Adipose tissue (tissue), 3 donors: ENCODE results near the gene CCDC63. TPM values are rescaled to one million over a fixed set of nuclear protein-coding genes. Genes with fewer than 3 reads are reported as not detected.

Experiments
- H3K27ac ChIP-seq: one replicate; pipeline ENCODE4 v1.5.1; 2013; ENCODE audit warnings: low read depth, low read length
- WGBS, 3 donors: extraction: QIAGEN DNeasy Blood & Tissue Kit; methylation state at CpG; one replicate each; pipeline ENCODE4 v1.1.7; 2013; 5-methylcytosine and 5-hydroxymethylcytosine counted together
- polyA plus RNA-seq, 3 donors: library from polyadenylated mRNA; stranded (reverse); fragments of 200-250 nt; gene quantifications; one replicate each; pipeline ENCODE4 v1.2.3, GENCODE V29; 2013
- donor health status: healthy with polysubstance abuse.
- donor health status: Bipolar disorder and iron deficiency.
- donor health status: healthy.

Gene CCDC63
- polyA plus RNA-seq, 3 donors, result not detected

DNA sequence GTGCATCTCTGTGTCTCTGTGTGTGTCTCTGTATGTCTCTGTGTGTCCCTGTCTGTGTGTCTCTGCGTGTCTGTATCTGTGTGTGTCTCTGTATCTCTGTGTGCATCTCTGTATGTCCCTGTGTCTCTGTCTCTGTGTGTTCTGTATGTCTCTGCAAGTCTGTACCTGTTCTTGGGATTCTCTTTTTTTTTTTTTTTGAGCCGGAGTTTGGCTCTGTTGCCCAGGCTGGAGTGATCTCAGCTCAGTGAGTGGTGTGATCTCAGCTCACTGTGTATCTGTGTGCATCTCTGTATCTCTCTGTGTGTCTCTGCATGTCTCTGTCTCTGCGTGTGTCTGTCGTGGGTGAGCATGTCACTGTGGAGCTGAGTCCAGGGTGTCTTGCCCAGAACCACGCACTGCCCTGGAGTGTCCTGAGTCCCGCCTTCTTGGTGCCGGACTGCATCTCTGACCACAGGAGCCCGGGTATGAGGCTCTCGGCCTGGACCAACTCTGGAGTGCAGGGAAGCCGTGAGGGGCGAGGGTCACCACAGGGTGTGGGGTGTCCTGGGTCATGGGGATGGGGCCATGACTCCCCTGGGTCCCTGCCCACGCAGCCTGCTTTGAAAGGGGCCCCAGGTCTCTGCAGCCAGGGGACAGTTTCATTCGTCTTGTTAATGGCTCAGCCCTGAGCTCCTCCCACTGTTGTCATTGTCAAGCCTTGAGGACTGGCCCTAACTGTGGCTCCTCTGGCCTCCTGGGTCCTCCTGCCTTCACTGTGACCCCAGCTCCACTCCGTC, 61.8 kb downstream of the CCDC63 start:
- no peak overlapping the region for H3K27ac ChIP-seq
- WGBS, 3 donors, result 57 to 76% (median 68%) methylated on average over 14 of the region's 14 CpGs

DNA sequence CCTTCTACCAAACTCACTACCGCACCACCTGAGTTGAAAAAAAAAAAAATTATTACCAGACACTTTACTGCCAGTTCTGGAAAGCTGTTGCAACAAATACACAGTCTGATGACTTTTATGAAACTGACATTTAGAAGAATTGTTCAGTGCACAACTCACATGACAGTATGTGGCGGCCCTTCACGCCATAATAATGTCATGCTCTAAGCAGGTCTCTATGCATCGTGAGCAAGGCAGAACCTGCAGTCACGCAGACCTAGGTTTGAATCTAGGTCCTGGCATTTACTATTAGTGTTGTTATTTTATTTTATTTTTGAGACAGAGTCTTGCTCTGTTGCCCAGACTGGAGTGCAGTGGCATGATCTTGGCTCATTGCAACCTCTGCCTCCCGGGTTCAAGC, 65.5 kb downstream of the CCDC63 start:
- WGBS, 3 donors, result 80 to 87% (median 84%) methylated on average over 6 of the region's 6 CpGs
- H3K27ac ChIP-seq, result no peak overlapping the region

DNA sequence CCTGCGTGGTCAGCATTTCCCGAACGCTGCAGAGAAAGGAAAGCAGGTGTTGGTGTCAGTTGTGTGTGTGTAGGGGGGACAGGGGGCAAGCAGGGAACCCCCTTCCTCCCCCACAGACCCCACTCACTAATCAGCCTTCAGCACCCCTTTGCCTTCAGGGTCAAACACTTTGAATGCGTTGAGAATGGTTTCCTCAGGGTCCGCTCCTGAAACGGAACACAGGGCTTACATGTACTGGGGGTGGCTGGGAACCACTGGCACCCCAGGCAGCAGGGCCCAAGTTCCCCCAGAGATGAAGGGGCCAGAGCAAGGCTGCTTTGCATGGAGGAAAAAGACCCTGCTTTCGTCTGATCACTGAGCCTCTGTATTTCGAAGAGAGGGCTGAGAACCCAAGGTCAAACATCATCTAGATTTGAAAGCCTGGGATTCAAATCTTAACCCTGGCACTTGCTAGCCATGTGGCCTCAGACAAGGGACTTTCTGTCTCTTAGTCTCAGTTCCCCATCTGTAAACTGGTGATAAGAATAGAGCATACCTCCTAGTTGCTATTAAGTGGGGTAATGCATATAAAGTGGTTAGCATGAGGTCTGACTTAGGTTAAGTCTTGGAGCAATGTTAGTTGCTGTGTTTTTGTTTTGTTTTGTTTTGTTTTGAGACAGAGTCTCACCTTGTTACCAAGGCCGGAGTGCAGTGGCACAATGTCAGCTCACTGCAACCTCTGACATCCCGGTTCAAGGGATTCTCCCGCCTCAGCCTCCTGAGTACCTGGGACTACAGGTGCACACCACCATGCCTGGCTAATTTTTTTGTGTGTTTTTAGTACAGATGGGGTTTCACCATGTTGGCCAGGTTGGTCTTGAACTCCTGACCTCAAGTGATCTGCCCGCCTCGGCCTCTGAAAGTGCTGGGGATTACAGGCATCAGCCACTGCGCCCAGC, 66.6 kb downstream of the CCDC63 start:
- 76 to 87% (median 84%) methylated on average over 14 of the region's 14 CpGs for WGBS, 3 donors
- H3K27ac ChIP-seq, result no peak overlapping the region

DNA sequence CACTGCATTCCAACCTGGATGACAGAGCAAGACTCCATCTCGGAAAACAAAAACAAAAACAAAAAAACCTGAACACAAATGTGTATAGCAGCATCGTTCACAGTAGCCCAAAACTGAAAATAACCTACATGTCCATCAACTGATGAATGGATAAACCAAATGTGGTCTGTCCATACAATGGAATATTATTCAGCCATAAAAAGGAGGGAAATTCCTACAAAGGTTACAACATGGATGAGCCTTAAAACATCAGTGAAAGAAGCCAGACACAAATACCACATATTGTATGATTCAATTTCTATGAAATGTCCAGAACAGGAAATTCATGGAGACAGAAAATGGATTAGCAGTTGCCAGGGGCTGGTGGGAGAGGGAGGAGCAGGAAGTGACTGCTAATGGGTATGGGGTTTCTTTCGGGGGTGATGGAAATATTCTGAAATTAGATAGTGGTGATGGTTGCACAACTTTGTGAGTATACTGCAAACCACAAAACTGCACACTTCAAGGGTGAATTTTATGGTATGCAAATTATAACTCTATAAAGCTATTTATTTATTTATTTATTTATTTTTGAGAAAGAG, 69.6 kb downstream of the CCDC63 start:
- WGBS, 3 donors, result 67 to 76% (median 71%) methylated on average over 3 of the region's 3 CpGs
- no peak overlapping the region for H3K27ac ChIP-seq

DNA sequence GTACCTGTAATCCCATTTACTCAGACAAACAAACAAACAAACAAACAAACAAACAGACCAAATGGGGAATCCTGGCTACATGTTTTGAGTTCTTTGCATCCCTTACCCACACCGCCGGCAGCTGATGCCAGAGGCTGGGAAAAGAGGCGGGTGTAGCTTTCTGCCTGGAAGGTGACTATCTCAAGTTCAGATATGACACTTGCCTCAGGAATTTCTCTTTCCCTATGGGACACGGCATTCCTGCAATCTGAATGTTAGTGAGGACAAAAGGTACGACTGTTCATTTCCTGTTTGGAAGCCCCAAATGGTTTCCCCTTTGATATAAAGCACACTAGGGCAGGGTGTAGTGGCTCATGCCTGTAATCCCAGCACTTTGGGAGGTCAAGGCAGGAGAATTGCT, 70.7 kb downstream of the CCDC63 start:
- H3K27ac ChIP-seq, result no peak overlapping the region
- 43 to 55% (median 49%) methylated on average over 5 of the region's 5 CpGs for WGBS, 3 donors

DNA sequence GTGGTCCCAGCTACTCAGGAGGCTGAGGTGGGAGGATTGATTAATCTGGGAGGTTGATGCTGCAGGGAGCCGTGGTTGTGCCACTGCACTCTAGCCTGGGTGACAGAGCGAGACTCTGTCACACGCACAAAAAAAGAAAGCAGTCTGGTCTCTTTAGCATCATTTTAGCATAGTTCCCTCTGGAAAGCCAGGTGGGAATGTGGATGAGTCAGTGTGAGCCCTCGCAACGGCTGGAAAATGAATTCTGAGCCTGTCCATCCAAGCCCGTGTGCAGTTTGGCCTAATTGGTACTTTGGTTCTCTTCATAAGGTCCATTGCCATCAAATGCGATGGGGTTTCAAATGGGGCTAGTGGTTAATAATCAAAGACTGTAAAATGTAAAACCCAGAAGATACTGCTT, 71.2 kb downstream of the CCDC63 start:
- no peak overlapping the region for H3K27ac ChIP-seq
- 78 to 83% (median 80%) methylated on average over 7 of the region's 7 CpGs for WGBS, 3 donors

DNA sequence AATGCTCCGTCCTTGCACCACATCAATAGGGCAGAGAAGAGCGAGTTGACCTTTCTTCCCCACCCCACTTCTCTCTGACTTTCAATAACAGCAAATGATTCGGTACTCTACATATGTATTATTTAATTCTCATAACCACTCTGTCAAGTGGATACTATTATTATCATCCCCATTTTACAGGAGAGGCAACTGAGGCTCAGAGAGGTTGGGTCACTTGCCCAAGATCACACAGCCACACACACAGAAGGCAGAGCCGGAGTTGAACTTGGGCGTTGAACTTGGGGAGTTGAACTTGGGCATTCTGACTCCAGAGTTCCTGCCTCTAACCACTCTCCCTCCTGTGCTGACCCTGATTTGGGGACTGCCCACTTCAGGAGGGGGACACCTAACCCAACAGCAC, 72.9 kb downstream of the CCDC63 start:
- 81 to 95% (median 92%) methylated on average over 5 of the region's 5 CpGs for WGBS, 3 donors
- H3K27ac ChIP-seq, result no peak overlapping the region

DNA sequence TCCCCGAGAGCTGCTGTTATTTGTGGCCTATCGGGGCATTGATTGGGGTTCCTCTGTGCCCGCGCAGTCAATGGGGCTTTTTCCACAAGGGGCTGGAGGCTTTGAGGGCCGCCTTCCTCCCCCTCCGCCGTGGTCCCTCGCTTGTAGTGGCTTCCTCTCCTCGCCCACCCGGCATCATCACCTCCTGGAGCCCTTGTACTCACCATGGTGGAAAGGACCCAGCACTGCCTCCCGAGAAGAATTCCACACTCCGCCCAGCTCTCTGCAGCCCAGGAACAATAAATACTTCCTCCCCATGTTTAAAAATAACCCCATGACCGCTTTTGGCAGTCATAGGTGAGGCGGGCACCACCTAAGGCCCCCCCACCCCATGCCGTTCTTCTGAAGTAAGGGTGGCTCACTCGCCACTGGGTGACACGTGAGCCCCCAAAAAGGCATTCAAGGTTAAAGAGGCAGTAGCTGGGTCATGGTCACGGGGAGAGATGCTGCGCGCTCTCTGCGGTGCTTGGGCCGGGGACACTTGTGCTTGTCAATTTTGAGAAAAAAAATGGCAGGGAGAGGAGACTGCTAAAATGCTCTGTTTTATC, 73.6 kb downstream of the CCDC63 start, which contains the start of gene MYL2:
Gene MYL2 (minus strand): TSS at position 256 of the 587 bp plus-strand sequence. CDS start 50 bp downstream, at position 206.
- WGBS, 3 donors, result 53 to 71% (median 68%) methylated on average over 22 of the region's 22 CpGs
- H3K27ac ChIP-seq, result no peak within 1 kb of the TSS

DNA sequence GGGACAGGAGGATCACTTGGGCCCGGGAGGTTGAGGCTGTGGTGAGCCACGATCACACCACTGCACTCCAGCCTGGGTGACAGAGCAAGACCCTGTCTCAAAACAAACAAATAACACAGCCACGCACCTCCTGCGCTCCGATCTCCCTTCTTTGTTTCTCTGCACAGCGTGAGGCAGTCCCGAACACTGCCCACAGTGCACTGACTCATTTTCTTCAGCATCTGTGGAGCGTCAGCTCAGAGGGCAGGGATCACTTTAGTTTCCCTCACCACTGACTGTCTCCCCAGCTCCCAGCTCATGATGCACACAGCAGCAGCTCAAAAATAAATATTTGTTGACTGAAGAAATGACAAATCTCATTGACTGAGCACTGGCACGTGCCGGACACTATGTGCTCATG, 74.5 kb downstream of the CCDC63 start:
- H3K27ac ChIP-seq, result no peak overlapping the region
- WGBS, 3 donors, result 62 to 85% (median 76%) methylated on average over 10 of the region's 10 CpGs

DNA sequence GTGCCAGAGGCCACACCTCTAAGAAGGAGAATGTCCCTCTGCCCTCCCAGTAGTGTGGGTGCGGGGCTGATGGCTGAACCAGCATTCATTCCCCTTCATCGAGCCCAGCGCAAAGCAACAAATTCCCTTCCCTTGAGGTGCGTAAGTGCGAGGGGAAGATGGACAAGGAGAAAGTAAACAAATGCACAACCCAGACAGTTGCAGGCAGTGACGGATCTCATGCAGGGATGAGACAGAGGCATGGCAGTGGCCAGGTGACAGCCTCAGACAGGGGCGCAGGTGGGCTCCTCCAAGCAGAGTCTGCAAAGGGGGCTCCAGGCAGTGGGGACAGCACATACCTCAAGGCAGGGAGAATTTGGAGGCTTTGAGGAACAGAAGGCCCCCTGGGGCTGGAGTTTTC, 75.9 kb downstream of the CCDC63 start:
- WGBS, 3 donors, result 62 to 79% (median 76%) methylated on average over 7 of the region's 7 CpGs
- no peak overlapping the region for H3K27ac ChIP-seq

DNA sequence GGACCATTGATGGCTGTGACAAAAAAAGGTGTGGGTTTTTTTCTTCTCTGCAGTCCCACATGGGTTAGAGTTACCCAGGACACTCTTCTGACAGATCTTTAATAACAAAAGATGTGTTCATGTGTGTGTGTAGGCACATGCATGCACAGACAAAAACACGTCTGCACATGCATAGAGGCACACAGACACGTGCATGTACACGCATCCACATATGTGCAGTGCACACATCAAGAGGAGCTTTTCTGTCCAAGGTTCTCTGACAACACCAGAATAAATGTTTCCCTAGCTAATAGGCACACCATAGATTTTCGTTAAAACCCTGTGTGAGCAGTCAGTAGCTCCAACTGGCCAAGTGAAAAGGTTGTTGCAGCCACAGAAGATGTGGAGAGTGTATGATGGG, 76.4 kb downstream of the CCDC63 start:
- WGBS, 3 donors, result 77 to 85% (median 79%) methylated on average over 4 of the region's 4 CpGs
- H3K27ac ChIP-seq, result no peak overlapping the region

DNA sequence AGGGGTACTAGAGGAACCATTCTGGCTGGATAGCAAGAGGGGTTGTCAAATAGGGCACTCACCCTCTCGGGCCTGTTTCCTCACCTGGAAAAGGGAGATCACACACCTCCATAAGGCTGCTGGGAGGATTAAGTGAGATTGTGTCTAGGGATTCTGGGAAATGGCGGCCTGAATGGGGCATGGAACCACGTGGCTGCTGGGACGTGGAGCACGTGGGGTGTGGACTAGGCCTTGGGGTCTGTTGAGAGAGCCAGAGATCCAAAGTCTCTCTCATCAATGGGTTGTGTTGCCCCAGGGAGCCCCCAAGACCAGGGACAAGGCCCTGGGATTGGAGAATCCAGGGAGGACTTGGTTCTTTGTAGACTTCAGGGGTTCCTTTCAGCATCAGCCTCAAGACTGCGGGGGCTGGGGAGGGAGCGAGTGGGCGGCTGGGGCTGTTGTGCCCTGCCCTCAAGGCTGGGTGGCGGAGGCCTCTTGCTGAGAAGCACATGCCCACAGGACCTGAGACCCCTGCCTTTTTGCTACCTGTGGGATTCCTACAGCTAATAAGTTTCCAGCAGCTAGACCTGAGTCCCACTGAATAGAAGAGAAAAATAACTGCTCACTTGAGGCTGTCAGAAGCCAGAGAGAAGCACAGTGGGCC, 77.0 kb downstream of the CCDC63 start:
- H3K27ac ChIP-seq, result no peak overlapping the region
- 90 to 93% (median 91%) methylated on average over 9 of the region's 9 CpGs for WGBS, 3 donors

DNA sequence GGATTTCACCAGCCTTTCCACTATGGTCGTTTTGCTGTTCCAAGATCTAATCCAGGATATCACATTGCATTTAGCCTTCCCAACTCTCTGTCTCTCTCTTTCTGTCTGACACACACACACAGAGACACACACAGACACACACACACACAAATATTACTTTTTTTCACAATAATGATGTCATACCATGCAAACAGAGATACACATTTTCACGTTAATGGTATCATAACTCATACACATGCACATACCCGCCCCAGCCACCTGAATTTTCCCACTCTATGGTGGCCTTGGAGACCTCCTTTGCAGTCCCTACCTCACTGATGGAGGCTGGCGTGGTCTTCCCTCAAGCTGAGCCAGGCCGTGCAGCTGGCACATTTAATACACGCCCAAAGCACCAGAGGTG, 80.8 kb downstream of the CCDC63 start:
- 50 to 72% (median 64%) methylated on average over 6 of the region's 6 CpGs for WGBS, 3 donors
- no peak overlapping the region for H3K27ac ChIP-seq

DNA sequence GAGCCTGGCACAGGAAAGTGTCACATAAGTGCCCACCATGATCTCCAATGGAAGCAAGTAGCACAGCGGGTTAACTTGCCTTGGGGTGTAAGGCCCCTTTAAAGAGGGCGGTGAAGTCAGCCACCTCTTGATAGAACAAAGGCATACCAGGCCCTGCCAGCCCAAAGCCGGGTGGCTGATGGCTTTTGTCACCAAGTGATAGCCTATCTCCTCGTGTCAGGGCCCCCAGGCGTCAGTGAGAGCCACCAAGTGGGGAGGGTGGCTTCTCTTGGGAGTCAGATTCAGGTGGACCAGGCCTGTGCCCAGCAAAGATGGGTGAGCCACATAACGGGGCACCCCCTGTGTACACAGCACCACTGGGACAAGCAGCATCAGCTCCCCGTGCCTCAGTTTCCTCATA, 81.9 kb downstream of the CCDC63 start:
- WGBS, 3 donors, result 58 to 74% (median 69%) methylated on average over 7 of the region's 7 CpGs
- no peak overlapping the region for H3K27ac ChIP-seq

DNA sequence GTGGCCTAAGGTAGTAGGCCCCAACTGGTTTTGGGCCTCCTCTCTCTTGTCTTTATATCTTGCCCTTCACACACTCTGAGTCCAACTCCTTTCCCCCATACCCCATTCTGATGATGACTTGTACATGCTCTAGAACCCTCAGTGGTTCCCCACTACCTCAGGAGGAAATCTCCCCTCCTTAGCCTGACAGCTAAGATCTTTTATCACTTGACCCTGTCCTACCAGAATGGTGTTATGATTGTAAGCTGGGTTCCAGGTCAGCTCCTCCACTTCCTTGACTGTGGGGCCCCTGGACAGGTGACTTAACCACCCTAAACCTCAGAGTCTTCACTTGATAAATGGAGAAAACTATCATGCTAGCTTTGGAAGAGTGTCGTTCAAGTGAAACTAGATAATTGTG, 83.0 kb downstream of the CCDC63 start:
- no peak overlapping the region for H3K27ac ChIP-seq
- 91 to 95% (median 93%) methylated on average over 1 of the region's 1 CpG for WGBS, 3 donors

DNA sequence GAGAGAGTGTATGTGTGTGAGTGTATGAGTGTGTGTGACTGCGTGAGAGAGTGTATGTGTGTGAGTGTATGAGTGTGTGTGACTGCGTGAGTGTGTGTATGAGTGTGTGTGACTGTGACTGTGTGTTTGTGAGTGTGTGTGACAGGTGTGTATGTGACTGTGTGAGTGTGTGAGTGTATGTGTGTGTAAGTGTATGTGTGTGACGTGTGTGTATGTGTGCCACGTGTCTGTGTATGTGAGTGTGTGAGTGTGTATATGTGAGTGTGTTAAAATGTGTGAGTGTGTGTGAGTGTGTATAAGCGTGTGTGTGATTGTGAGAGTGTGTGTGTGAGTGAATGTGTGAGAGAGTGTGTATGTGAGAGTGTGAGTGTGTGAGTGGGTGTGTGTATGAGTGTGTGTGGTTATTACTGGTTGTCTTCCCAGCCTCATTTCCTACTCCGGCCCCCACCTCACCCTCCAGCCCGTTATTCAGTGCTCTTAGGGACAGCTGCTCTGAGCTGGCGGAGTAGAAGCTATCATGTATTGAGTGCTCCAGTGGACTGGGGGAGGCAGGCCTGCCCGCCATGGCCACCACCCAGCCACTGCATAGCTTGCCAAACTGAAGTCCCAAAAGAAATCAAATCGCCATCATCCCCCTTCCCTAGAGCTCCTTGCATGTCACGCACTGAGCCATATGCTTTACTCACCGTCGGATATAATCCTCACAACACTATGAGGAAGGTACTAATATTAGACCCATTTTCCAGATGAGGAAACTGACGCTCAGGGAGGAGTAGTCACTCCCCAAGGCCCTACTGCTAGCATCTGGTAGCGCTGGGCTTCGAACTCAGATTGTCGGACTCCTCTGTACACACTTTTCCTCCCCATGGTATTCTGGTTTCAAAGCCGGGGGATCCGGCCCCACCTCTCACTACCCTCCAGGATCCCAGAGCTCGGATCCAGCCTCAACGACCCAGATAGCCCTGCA, 83.8 kb downstream of the CCDC63 start:
- 82 to 86% (median 84%) methylated on average over 21 of the region's 21 CpGs for WGBS, 3 donors
- H3K27ac ChIP-seq, result no peak overlapping the region

DNA sequence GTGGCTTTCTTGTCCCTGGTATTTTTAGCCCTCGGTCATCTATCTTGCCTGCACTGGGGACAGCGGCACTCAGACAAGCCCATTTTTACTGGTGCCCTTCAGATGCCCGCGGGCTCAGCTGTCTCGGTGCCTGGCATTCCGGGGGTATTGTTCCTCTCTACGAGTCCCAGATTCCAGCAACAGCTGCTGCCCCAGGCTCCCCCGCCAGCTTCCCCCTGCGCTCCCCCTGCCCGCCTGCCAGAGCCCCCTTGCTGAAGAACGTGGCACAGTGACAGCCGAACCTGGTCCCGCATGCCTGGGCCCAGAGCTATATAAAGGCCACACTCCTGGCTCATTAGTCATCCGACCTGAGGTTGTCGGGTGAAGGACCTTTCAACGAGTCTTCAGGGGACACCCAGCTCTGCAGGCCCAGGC, 84.5 kb downstream of the CCDC63 start:
- WGBS, 3 donors, result 62 to 73% (median 70%) methylated on average over 16 of the region's 16 CpGs

More for the DNA sequence above, 84.5 kb downstream of the CCDC63 start:
- no peak overlapping the region for H3K27ac ChIP-seq
